Stimulated activated CD4-positive, alpha-beta T cell treated with anti-CD3 and anti-CD28 coated beads, Interleukin-1b, Interleukin-23, amount 100 ng/mL, for 48 hours (primary cell): Measurements from ENCODE around the gene NTRK1.
A peak's percentile ranks its signal among the peaks of the same experiment; 100 is the strongest.

Source experiments
- DNase-seq: peaks from one replicate; pipeline ENCODE4 v3.0.0-alpha.2; 2020

NTRK1 gene

GRCh38 chr1:156899956-156900718, 39.5 kb downstream of the NTRK1 start:
- no peak for DNase-seq

GRCh38 chr1:156900896-156901589, 40.4 kb downstream of the NTRK1 start:
- DNase-seq, result no peak

GRCh38 chr1:156901590-156901900, 40.9 kb downstream of the NTRK1 start:
- no peak for DNase-seq

GRCh38 chr1:156901966-156902915, 41.6 kb downstream of the NTRK1 start:
- DNase-seq, result no peak

GRCh38 chr1:156903328-156904091, 42.8 kb downstream of the NTRK1 start:
- no peak for DNase-seq

- DNase-seq, result no peak
These were observed 43.7 kb downstream of the NTRK1 start for GRCh38 chr1:156904187-156904959.

- DNase-seq, result no peak
These were observed 44.5 kb downstream of the NTRK1 start for GRCh38 chr1:156905176-156905575.

- no peak for DNase-seq
These were observed 45.0 kb downstream of the NTRK1 start for GRCh38 chr1:156905651-156906050.

- DNase-seq, result no peak
These were observed 45.7 kb downstream of the NTRK1 start for GRCh38 chr1:156906206-156906906.

- no peak for DNase-seq
These were observed 47.9 kb downstream of the NTRK1 start for GRCh38 chr1:156908541-156908940.

GRCh38 chr1:156908955-156909354, 48.3 kb downstream of the NTRK1 start:
- no peak for DNase-seq

GRCh38 chr1:156909671-156910070, 49.0 kb downstream of the NTRK1 start:
- no peak for DNase-seq

GRCh38 chr1:156910309-156910782, 49.7 kb downstream of the NTRK1 start:
- peak; percentile 46 for DNase-seq

GRCh38 chr1:156911577-156912298, 51.1 kb downstream of the NTRK1 start:
- DNase-seq, result no peak

- no peak for DNase-seq
These were observed 51.6 kb downstream of the NTRK1 start for GRCh38 chr1:156912310-156912709.

- no peak for DNase-seq
These were observed 52.5 kb downstream of the NTRK1 start for GRCh38 chr1:156912861-156913808.

GRCh38 chr1:156913809-156914387, 53.2 kb downstream of the NTRK1 start:
- no peak for DNase-seq

- no peak for DNase-seq
These were observed 53.8 kb downstream of the NTRK1 start for GRCh38 chr1:156914440-156914856.
